ENCODE results near the gene RUSF1.

DNA sequence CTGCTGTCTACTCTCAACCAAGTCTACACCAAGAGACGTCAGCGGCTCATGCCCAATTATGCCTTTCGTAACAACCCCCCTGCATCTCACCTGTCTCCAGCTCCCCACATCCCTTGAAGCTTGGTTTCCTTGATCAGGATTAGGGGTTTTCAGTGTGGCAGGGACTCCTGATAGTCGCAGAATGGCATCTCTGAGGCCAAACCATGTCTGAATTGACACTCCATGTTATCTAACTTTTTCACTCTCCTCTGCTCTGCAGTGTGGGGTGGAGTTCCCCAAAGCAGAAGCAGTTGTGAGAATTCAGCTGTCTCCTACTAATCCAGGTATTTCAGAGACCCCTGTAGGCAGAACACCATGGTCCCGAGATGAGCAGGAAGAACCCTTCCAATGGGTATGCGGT lies 13.9 kb upstream of the RUSF1 start:
- no peak for TF ChIP-seq POLR2A (IDR thresholded peaks at IDR 0.05; ENCODE audit: low read length)
- TF ChIP-seq GATA1 (IDR thresholded peaks at IDR 0.05; ENCODE audit: low read depth, low read length): no peak

Data from erythroblast (primary cell).